PC-9 (cell line): ENCODE results near the gene PSMD2.

Experiments used
- EZH2 ChIP-seq: fragments of 200-600 bp; sonication (generic); IDR thresholded peaks from 2 replicates; pipeline ENCODE4 v1.8.0; 2017; ENCODE audit warnings: antibody characterized with exemption, low read depth
- TF ChIP-seq, protein P1 (sequence below): fragments of 200-600 bp; sonication (generic); conservative IDR thresholded peaks from 2 replicates; pipeline ENCODE4 v1.6.1; 2017; ENCODE audit warnings: mixed run types, antibody characterized with exemption, mild to moderate bottlenecking, moderate library complexity

DNA sequence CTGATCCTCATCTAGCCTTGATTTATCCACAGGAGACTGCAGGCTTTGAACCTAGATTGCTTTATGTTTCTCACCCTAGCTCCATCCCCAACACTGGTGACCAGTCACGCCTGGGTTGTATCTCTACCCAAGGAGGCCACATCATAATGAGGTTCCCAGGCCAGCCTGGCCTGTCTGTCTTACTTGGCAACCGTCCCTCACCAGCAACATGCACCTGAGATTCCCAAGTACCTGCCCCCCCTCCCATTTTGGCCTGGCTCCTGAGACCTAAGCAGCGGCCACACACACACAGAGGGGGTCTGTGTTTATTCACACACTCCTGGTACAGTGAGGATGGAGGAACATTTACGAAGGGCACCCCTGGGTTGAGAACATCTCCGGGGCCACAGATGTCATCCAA lies 40.1 kb upstream of the PSMD2 start:
- no peak for TF ChIP-seq EZH2
- TF ChIP-seq, protein P1, sequence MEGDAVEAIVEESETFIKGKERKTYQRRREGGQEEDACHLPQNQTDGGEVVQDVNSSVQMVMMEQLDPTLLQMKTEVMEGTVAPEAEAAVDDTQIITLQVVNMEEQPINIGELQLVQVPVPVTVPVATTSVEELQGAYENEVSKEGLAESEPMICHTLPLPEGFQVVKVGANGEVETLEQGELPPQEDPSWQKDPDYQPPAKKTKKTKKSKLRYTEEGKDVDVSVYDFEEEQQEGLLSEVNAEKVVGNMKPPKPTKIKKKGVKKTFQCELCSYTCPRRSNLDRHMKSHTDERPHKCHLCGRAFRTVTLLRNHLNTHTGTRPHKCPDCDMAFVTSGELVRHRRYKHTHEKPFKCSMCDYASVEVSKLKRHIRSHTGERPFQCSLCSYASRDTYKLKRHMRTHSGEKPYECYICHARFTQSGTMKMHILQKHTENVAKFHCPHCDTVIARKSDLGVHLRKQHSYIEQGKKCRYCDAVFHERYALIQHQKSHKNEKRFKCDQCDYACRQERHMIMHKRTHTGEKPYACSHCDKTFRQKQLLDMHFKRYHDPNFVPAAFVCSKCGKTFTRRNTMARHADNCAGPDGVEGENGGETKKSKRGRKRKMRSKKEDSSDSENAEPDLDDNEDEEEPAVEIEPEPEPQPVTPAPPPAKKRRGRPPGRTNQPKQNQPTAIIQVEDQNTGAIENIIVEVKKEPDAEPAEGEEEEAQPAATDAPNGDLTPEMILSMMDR, result no peak
